ENCODE data around the gene SAP130.

Gene SAP130

DNA sequence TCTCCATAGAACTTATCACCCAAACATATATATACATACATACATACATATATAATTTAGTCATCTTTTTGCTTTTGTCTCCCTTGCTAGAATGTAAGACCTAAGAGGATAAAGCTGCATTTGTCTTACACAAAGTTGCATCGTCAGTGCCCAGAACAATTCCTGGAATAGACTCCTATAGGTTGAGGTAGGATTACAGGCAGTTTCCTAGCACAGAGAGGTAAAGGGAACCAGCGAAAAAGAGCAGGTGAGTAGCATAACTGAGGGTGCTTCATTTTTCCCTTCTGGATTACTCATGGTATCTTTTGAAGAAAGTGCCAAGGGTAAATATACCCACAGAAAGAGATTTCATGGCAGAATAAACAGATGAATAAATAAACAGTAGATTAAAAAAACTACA is 74.0 kb downstream of the SAP130 start:
- no peak overlapping the region for H3K27ac ChIP-seq
- TF ChIP-seq, protein P1, sequence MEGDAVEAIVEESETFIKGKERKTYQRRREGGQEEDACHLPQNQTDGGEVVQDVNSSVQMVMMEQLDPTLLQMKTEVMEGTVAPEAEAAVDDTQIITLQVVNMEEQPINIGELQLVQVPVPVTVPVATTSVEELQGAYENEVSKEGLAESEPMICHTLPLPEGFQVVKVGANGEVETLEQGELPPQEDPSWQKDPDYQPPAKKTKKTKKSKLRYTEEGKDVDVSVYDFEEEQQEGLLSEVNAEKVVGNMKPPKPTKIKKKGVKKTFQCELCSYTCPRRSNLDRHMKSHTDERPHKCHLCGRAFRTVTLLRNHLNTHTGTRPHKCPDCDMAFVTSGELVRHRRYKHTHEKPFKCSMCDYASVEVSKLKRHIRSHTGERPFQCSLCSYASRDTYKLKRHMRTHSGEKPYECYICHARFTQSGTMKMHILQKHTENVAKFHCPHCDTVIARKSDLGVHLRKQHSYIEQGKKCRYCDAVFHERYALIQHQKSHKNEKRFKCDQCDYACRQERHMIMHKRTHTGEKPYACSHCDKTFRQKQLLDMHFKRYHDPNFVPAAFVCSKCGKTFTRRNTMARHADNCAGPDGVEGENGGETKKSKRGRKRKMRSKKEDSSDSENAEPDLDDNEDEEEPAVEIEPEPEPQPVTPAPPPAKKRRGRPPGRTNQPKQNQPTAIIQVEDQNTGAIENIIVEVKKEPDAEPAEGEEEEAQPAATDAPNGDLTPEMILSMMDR (conservative IDR thresholded peaks at IDR 0.05): no peak
- TF ChIP-seq ZFX (IDR thresholded peaks at IDR 0.05): no peak

- no peak for TF ChIP-seq ZFX (IDR thresholded peaks at IDR 0.05)
- TF ChIP-seq, protein P1 (conservative IDR thresholded peaks at IDR 0.05): no peak
- H3K27ac ChIP-seq: no peak overlapping the region
Measured at GRCh38 chr2:127953128-127953718, 74.6 kb downstream of the SAP130 start.

DNA sequence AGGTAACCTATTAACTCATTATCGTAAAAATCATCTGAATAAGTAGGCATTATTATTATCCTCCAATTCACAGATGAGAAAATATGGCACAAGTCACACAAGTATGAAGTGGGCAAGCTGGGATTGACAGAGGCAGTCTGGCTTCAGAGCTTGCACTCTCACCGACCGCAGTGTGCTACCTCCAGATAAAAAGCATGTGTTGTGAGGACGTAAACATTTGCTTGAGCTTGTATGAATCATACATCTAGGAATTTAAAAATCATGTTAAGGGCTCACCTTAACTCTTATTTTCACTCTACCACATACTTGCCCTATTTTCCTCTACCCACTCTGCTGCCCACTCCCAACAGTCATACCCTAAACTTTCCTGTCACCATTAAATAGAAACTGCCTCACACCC is 76.8 kb downstream of the SAP130 start:
- TF ChIP-seq, protein P1 (conservative IDR thresholded peaks at IDR 0.05): no peak
- TF ChIP-seq ZFX (IDR thresholded peaks at IDR 0.05): no peak

DNA sequence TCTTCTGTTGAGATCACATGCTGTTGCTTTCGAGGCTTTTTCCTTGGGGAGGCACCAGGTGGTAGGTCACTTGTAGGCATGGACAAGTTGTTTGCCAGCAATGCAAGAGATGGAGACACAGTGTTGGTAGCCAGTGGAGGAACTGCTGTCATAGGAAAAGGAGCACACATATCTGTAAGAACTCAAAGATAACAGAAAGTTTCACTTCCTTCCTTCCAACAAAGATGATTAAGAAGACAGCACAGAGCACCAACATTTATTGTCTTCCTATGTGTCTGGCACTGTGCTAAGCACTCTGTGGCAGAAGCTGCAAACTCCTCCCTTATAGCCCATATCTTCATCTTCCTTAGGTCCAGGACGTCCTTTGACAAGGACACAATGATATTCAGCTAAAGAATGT is 77.6 kb downstream of the SAP130 start:
- TF ChIP-seq ZFX (IDR thresholded peaks at IDR 0.05): no peak
- TF ChIP-seq, protein P1 (conservative IDR thresholded peaks at IDR 0.05): no peak
- no peak overlapping the region for H3K27ac ChIP-seq

More for the DNA sequence above, 76.8 kb downstream of the SAP130 start:
- no peak overlapping the region for H3K27ac ChIP-seq

GRCh38 chr2:127945281-127945680 is 82.6 kb downstream of the SAP130 start:
- TF ChIP-seq, protein P1 (conservative IDR thresholded peaks at IDR 0.05): no peak
- no peak overlapping the region for H3K27ac ChIP-seq

DNA sequence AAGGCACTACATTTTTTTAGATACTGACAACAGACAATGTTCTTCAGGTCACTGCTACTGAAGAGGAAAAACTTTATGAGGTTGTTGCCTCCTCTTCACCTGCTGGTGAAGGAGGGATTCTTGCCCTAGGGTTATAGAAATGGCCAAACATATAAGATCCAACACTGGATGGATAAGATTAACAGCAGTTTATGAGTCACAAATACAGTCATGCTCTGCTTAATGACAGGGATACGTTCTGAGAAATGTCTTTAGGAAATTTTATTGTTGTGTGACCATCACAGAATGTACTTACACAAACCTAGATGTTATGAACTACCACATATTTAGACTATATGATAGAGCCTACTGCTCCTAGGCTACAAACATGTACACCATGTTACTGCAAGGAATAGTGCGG is 84.7 kb downstream of the SAP130 start:
- no peak for TF ChIP-seq ZFX (IDR thresholded peaks at IDR 0.05)
- TF ChIP-seq, protein P1 (conservative IDR thresholded peaks at IDR 0.05): no peak
- H3K27ac ChIP-seq: no peak overlapping the region

DNA sequence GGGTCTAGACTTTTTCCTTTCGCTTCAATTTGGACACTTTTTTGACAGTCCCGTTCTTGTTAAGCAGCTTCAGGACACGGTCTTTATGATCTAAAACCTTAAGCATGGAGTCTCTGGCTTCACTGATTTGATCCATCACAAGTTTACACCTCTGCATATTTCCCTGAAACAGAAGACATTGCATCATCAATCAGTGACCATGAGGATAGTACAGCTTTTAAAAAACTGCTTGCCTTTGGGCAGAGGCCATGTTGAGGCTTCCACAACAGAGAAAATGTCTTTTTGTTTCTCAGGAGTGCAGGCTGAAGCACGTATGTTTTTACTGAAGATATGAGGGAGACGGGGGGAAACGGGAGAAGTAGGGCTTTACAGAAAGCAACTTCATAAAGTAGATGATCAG is 85.9 kb downstream of the SAP130 start:
- no peak for TF ChIP-seq ZFX (IDR thresholded peaks at IDR 0.05)
- TF ChIP-seq, protein P1 (conservative IDR thresholded peaks at IDR 0.05): no peak
- no peak overlapping the region for H3K27ac ChIP-seq

Data from C4-2B (cell line).